ENCODE results near the gene TIMP3.

DNA sequence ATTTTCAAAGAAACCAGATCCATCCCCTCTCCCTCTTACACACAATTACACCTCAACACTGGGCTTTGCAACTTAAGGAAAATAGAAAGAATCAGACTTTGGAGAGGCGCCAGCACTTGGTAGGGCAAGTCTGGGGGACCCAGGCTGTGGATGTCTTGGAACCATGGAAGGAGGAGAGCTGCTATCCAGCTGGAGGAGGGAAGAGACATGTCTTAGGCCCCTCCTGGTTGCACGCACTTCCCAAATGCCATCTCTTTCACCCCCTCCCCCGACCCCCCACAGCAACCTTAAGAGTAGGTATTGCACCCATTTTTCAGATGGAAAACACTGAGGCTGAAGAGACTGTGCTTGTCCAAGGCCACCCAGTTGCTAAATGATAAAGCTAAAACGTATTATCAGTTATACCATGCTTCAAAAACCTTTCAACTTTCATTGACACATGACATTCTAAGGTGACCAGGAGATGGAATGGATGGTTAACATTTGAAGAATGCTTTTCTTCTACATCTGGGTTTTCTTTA lies 3.9 kb downstream of the TIMP3 start:
- TF ChIP-seq POLR2A (IDR thresholded peaks at IDR 0.05) = no peak
- TF ChIP-seq, protein P1, sequence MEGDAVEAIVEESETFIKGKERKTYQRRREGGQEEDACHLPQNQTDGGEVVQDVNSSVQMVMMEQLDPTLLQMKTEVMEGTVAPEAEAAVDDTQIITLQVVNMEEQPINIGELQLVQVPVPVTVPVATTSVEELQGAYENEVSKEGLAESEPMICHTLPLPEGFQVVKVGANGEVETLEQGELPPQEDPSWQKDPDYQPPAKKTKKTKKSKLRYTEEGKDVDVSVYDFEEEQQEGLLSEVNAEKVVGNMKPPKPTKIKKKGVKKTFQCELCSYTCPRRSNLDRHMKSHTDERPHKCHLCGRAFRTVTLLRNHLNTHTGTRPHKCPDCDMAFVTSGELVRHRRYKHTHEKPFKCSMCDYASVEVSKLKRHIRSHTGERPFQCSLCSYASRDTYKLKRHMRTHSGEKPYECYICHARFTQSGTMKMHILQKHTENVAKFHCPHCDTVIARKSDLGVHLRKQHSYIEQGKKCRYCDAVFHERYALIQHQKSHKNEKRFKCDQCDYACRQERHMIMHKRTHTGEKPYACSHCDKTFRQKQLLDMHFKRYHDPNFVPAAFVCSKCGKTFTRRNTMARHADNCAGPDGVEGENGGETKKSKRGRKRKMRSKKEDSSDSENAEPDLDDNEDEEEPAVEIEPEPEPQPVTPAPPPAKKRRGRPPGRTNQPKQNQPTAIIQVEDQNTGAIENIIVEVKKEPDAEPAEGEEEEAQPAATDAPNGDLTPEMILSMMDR (IDR thresholded peaks at IDR 0.05) = no peak
- no peak for TF ChIP-seq EP300 (IDR thresholded peaks at IDR 0.05)

Measured in gastroesophageal sphincter (tissue), 3 donors.